Measurements from ENCODE around the gene TSPAN18. TPM values are rescaled to one million over a fixed set of nuclear protein-coding genes. Genes with fewer than 3 reads are reported as not detected.
A peak's percentile ranks its signal among the peaks of the same experiment; 100 is the strongest.

The TSPAN18 gene
- total and polyA plus RNA-seq, 2 of the 8 experiments (the other 6 are each of a cell fraction or from before 2014, with no cell fraction given): 5.2 to 10.2 TPM

DNA sequence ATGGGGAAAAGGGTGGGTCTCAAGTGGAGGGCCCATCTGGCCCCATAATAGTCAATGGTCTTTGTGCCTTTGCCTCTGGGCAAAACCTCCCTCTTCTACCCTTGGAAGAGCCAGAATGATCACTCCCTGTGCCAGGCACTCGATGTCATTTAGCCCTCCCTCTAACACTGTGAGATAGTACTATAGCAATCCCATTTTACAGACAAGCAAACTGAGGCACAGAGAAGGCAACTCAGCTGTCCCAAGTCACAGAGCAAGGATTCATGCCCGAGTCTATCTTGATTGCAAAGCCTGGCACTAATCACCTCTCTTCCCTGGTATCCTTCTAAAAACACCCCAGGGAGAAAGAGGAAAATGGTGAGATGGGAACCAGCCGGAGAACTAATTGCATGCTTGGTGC is 147.5 kb downstream of the TSPAN18 start:
- H3K9ac ChIP-seq (replicated peaks in 1 of 4; ENCODE audit: extremely low read depth in 1 of 4, low read depth in 3 of 4, low read length in 3 of 4): no peak overlapping the region
- no peaks in the 10 kb centered on the region for H3K36me3 ChIP-seq (ENCODE audit: control insufficient read depth in 2 of 4, insufficient read depth in 4 of 4, low read length in 3 of 4)
- no peak overlapping the region for H4K5ac ChIP-seq (ENCODE audit: insufficient read length, low read depth, low read length)
- H2BK5ac ChIP-seq (ENCODE audit: low read depth, low read length): no peak overlapping the region
- TF ChIP-seq KDM1A (IDR thresholded peaks at IDR 0.05; ENCODE audit: borderline replicate concordance, low read length): 0 out of 2 replicates have a peak, but pooled peaks have one; percentile 35
- no peak for TF ChIP-seq SIN3A (conservative IDR thresholded peaks at IDR 0.05 in 1 of 2, IDR thresholded peaks at IDR 0.05 in 1 of 2; ENCODE audit: low read depth in 1 of 2, low read length in 2 of 2)
- H3K79me2 ChIP-seq (ENCODE audit: control insufficient read depth in 1 of 2, insufficient read depth in 2 of 2, low read length in 2 of 2): no peaks in the 10 kb centered on the region
- no peak overlapping the region for H2BK15ac ChIP-seq (ENCODE audit: low read length)
- no peaks in the 10 kb centered on the region for H3K79me1 ChIP-seq (ENCODE audit: low read depth, low read length)
- H3K18ac ChIP-seq (ENCODE audit: extremely low read depth, low read length): no peak overlapping the region
- no peak overlapping the region for H3K23ac ChIP-seq (ENCODE audit: insufficient read length)
- H3K27ac ChIP-seq (ENCODE audit: low read depth, low read length): no peak overlapping the region
- peak overlapping the region; percentile 76; the same call in 1 of the 2 replicates for H2AK5ac ChIP-seq (ENCODE audit: low read depth, low read length)
- CTCF ChIA-PET (ENCODE audit: partially characterized antibody): interaction anchor here (0.9 to 3.5 kb wide), 10 partner anchors 11 to 319 kb away, joined by 3 to 18 read pairs (median 3); no protein-coding TSS in a partner anchor
- H3K4me1 ChIP-seq (replicated peaks in 1 of 4; ENCODE audit: control insufficient read depth in 3 of 4, insufficient read depth in 4 of 4, low read length in 3 of 4): peaks cover 8 to 23% (median 11%) of the 10 kb centered on the region in 4 experiments
- no peaks in the 10 kb centered on the region for H4K20me1 ChIP-seq (replicated peaks in 1 of 2; ENCODE audit: control insufficient read depth in 1 of 2, insufficient read depth in 2 of 2, low read length in 2 of 2)
- no peak overlapping the region for H3K4me3 ChIP-seq (ENCODE audit: extremely low read depth in 1 of 4, insufficient read depth in 2 of 4, low read depth in 3 of 4, low read length in 4 of 4)
- H2AFZ ChIP-seq (ENCODE audit: low read length): no peak overlapping the region
- H3K4me2 ChIP-seq (ENCODE audit: insufficient read depth in 1 of 2, low read depth in 2 of 2, low read length in 2 of 2): no peak overlapping the region
- no peak overlapping the region for H3K56ac ChIP-seq (replicated peaks; ENCODE audit: insufficient read length, low read depth, low read length)
- no peak overlapping the region for H2BK120ac ChIP-seq (replicated peaks; ENCODE audit: low read depth, low read length)
- H3K27me3 ChIP-seq (replicated peaks in 1 of 4; ENCODE audit: control insufficient read depth in 3 of 4, extremely low read depth in 1 of 4, insufficient read depth in 3 of 4, low read length in 3 of 4): peaks cover 0 to 11% (median 8%) of the 10 kb centered on the region in 4 experiments; a peak in 5 of 7 replicates
- H4K91ac ChIP-seq (replicated peaks; ENCODE audit: insufficient read length, low read length): no peak overlapping the region
- H2BK20ac ChIP-seq (ENCODE audit: low read length): no peak overlapping the region
- no peak overlapping the region for H3K14ac ChIP-seq (ENCODE audit: insufficient read length)
- DNase-seq (ENCODE audit: low read depth in 1 of 2, low spot score in 2 of 2): no peak
- WGBS, 2 experiments (ENCODE audit: extremely low coverage in 1 of 2, insufficient coverage in 1 of 2, insufficient read length in 1 of 2, insufficient replicate concordance in 2 of 2, low coverage in 1 of 2, low lambda C conversion rate in 2 of 2, missing lambda C conversion rate in 1 of 2): 95% methylated on average over 3 of the region's 3 CpGs; no CpG with 5 or more reads in 1 of the 2 experiments
- no peaks in the 10 kb centered on the region for H3K23me2 ChIP-seq (ENCODE audit: low read depth, low read length)
- no peak overlapping the region for H2BK12ac ChIP-seq (ENCODE audit: low read depth, low read length)
- H4K8ac ChIP-seq (ENCODE audit: extremely low read depth, insufficient read depth, low read length): no peak overlapping the region
- no peaks in the 10 kb centered on the region for H3K9me3 ChIP-seq (ENCODE audit: insufficient read depth in 2 of 2, low read depth in 1 of 2, low read length in 1 of 2)
- H3K4ac ChIP-seq (replicated peaks; ENCODE audit: insufficient read length, low read depth, low read length): no peak overlapping the region
- POLR2A ChIA-PET (ENCODE audit: partially characterized antibody): interaction anchor here (1.1 to 2.0 kb wide), 2 partner anchors 10 to 12 kb away, joined by 3 to 6 read pairs; no protein-coding TSS in a partner anchor
- FAIRE-seq: no peak
